H9 (cell line): Measurements from ENCODE around the gene LRRC61. TPM values are rescaled to one million over a fixed set of nuclear protein-coding genes. Genes with fewer than 3 reads are reported as not detected.

ENCODE experiments used
- DNase-seq: peaks from one replicate; pipeline ENCODE4 v3.0.0-alpha.2; 2017
- H2AFZ ChIP-seq: one replicate; pipeline ENCODE4 v1.6.1; 2013; ENCODE audit warnings: mild to moderate bottlenecking, low read length, control low read depth, moderate library complexity
- H2AK5ac ChIP-seq: 2 replicates; pipeline ENCODE4 v1.6.1; 2013; ENCODE audit warnings: low read length, control low read depth, mixed read lengths; ENCODE audit not compliant: insufficient read length
- H2BK120ac ChIP-seq: one replicate; pipeline ENCODE4 v1.6.1; 2013; ENCODE audit warnings: low read depth, mild to moderate bottlenecking, low read length, control low read depth, inconsistent platforms; ENCODE audit not compliant: poor library complexity, severe bottlenecking
- H2BK12ac ChIP-seq: 2 replicates; pipeline ENCODE4 v1.6.1; 2013; ENCODE audit warnings: low read length, control low read depth, mixed read lengths, low read depth; ENCODE audit not compliant: insufficient read length
- H2BK15ac ChIP-seq: 2 replicates; pipeline ENCODE4 v1.6.1; 2013; ENCODE audit warnings: low read depth, low read length, control low read depth
- H2BK20ac ChIP-seq: one replicate; pipeline ENCODE4 v1.6.1; 2013; ENCODE audit warnings: low read depth, mild to moderate bottlenecking, low read length, control low read depth, inconsistent platforms; ENCODE audit not compliant: poor library complexity, severe bottlenecking
- H2BK5ac ChIP-seq: 2 replicates; pipeline ENCODE4 v1.6.1; 2013; ENCODE audit warnings: low read length, control low read depth, mixed read lengths; ENCODE audit not compliant: insufficient read length
- H3K14ac ChIP-seq: 2 replicates; pipeline ENCODE4 v1.6.1; 2013; ENCODE audit warnings: low read length, control low read depth; ENCODE audit not compliant: insufficient read depth
- H3K18ac ChIP-seq: 2 replicates; pipeline ENCODE4 v1.6.1; 2013; ENCODE audit warnings: low read depth, mild to moderate bottlenecking, mixed read lengths, low read length, control low read depth; ENCODE audit not compliant: insufficient read length
- H3K23ac ChIP-seq: 2 replicates; pipeline ENCODE4 v1.6.1; 2013; ENCODE audit warnings: low read length, control low read depth, mixed read lengths, low read depth; ENCODE audit not compliant: insufficient read length
- H3K23me2 ChIP-seq: 2 replicates; pipeline ENCODE4 v1.6.1; 2013; ENCODE audit warnings: low read depth, mild to moderate bottlenecking, mixed read lengths, low read length, control low read depth; ENCODE audit not compliant: insufficient read length, poor library complexity, severe bottlenecking
- H3K27ac ChIP-seq: 2 replicates; pipeline ENCODE4 v1.5.1; 2013; ENCODE audit warnings: low read length, control low read depth, mixed read lengths, low read depth; ENCODE audit not compliant: insufficient read length
- H3K27me3 ChIP-seq: 2 replicates; pipeline ENCODE4 v1.6.1; 2013; ENCODE audit warnings: low read length, control low read depth, inconsistent platforms; ENCODE audit not compliant: insufficient read depth
- H3K4ac ChIP-seq: 2 replicates; pipeline ENCODE4 v1.6.1; 2013; ENCODE audit warnings: low read depth, mild to moderate bottlenecking, control low read depth, inconsistent platforms, low read length, moderate library complexity
- H3K4me1 ChIP-seq: 2 replicates; pipeline ENCODE4 v1.6.1; 2013; ENCODE audit warnings: low read length, control low read depth, inconsistent platforms; ENCODE audit not compliant: insufficient read depth
- H3K4me2 ChIP-seq: 2 replicates; pipeline ENCODE4 v1.6.1; 2013; ENCODE audit warnings: low read length, control low read depth, mixed read lengths; ENCODE audit not compliant: insufficient read length, insufficient read depth
- H3K56ac ChIP-seq: 2 replicates; pipeline ENCODE4 v1.6.1; 2013; ENCODE audit warnings: low read depth, mild to moderate bottlenecking, mixed read lengths, low read length, control low read depth; ENCODE audit not compliant: insufficient read length
- H3K79me1 ChIP-seq: 2 replicates; pipeline ENCODE4 v1.6.1; 2013; ENCODE audit warnings: low read depth, mild to moderate bottlenecking, moderate library complexity, low read length, control low read depth, inconsistent platforms; ENCODE audit not compliant: insufficient read depth, poor library complexity, severe bottlenecking
- H3K79me2 ChIP-seq: 2 replicates; pipeline ENCODE4 v1.6.1; 2013; ENCODE audit warnings: low read length, control low read depth, inconsistent platforms; ENCODE audit not compliant: insufficient read depth
- H3K9ac ChIP-seq: 2 replicates; pipeline ENCODE4 v1.6.1; 2013; ENCODE audit warnings: low read length, control low read depth, mixed read lengths; ENCODE audit not compliant: insufficient read length; ENCODE audit errors: extremely low read depth
- H3K9me3 ChIP-seq: one replicate; pipeline ENCODE4 v1.6.1; 2013; ENCODE audit warnings: low read depth, low read length, inconsistent platforms; ENCODE audit not compliant: control insufficient read depth
- H3T11ph ChIP-seq: one replicate; pipeline ENCODE4 v1.6.1; 2013; ENCODE audit warnings: mild to moderate bottlenecking, low read length, control low read depth, inconsistent platforms
- H4K20me1 ChIP-seq: one replicate; pipeline ENCODE4 v1.6.1; 2013; ENCODE audit not compliant: control insufficient read depth, insufficient read length, insufficient read depth
- H4K5ac ChIP-seq: 2 replicates; pipeline ENCODE4 v1.6.1; 2013; ENCODE audit warnings: low read depth, mild to moderate bottlenecking, mixed read lengths, low read length, control low read depth; ENCODE audit not compliant: insufficient read length
- H4K8ac ChIP-seq: replicated peaks from 2 replicates; pipeline ENCODE4 v1.6.1; 2013; ENCODE audit warnings: low read length, control low read depth, mixed read lengths, low read depth; ENCODE audit not compliant: insufficient read length
- H4K91ac ChIP-seq: 2 replicates; pipeline ENCODE4 v1.6.1; 2013; ENCODE audit warnings: low read depth, mild to moderate bottlenecking, moderate library complexity, mixed read lengths, low read length, control low read depth; ENCODE audit not compliant: insufficient read length
- H3K27ac Mint-ChIP-seq, 3 experiments: 2 replicates in 2 of 3; 3 replicates in 1 of 3; pipeline ENCODE4 v1.8.0; 2020 to 2021; ENCODE audit warnings: mixed read lengths in 3 of 3, mild to moderate bottlenecking in 1 of 3, moderate library complexity in 1 of 3
- H3K27me3 Mint-ChIP-seq: 2 replicates; pipeline ENCODE4 v1.8.0; 2021; ENCODE audit warnings: low read depth, mild to moderate bottlenecking, moderate library complexity, mixed read lengths
- H3K36me3 Mint-ChIP-seq, 3 experiments: 2 replicates in 2 of 3; 3 replicates in 1 of 3; pipeline ENCODE4 v1.8.0; 2020 to 2021; ENCODE audit warnings: low read depth in 3 of 3, mixed read lengths in 3 of 3; ENCODE audit not compliant: insufficient read depth in 1 of 3
- H3K4me1 Mint-ChIP-seq, 2 experiments: 2 replicates each; pipeline ENCODE4 v1.8.0; 2020; ENCODE audit warnings: mixed read lengths in 2 of 2
- H3K4me3 Mint-ChIP-seq, 2 experiments: 2 replicates in 1 of 2; 3 replicates in 1 of 2; pipeline ENCODE4 v1.8.0; 2020 to 2021; ENCODE audit warnings: mild to moderate bottlenecking in 2 of 2, mixed read lengths in 2 of 2, moderate library complexity in 1 of 2
- H3K9me3 Mint-ChIP-seq, 2 experiments: 2 replicates in 1 of 2; 3 replicates in 1 of 2; pipeline ENCODE4 v1.8.0; 2020; ENCODE audit warnings: mild to moderate bottlenecking in 2 of 2, mixed read lengths in 2 of 2, moderate library complexity in 1 of 2
- WGBS: extraction: QIAGEN DNeasy Blood & Tissue Kit; methylation state at CpG from one replicate; pipeline ENCODE4 v1.1.7; 2013; ENCODE audit warnings: missing lambda C conversion rate, low lambda C conversion rate, mixed read lengths; ENCODE audit not compliant: insufficient read length; ENCODE audit errors: extremely low coverage; 5-methylcytosine and 5-hydroxymethylcytosine counted together
- total RNA-seq: library from RNA; stranded (reverse); gene quantifications from 2 replicates; pipeline ENCODE4 v1.2.1, GENCODE V29; 2021
- TF ChIP-seq, protein P1 (sequence below): fragments of 200-600 bp; sonication (generic); conservative IDR thresholded peaks from 3 replicates; pipeline ENCODE4 v1.8.0; 2021; ENCODE audit warnings: antibody characterized with exemption, mild to moderate bottlenecking

LRRC61 gene
- total RNA-seq, 1 experiment from 2014 or later = 24.4 TPM

DNA sequence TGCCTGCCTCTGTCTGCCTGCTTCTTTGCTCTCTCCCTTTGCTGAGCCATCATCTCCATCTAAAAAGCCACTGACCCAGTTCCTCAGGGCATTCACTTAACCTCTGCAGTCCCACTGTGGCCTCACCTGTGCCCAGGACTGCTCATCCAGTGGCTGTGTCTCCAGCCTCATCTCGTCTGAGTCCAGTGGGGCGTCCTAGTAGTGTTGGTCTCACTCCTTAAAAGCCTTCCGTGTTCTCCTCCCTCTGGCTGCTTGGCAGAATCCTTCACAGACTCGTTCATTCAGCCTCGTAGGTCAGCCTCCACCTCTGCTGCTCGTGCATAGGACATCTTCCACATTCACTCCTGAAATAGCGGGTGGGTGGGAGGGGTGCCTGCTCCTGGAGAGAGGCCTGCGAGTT lies 11.0 kb downstream of the LRRC61 start:
- Histone ChIP-seq H3K56ac (no peak overlapping the region), H3K9me3 (no peaks in the 10 kb centered on the region), H3K18ac (no peak overlapping the region), H3K23me2 (no peaks in the 10 kb centered on the region), H2BK12ac (no peak overlapping the region), H2AK5ac (no peak overlapping the region), H3K9ac (no peak overlapping the region), H4K91ac (no peak overlapping the region), H3K4me2 (no peak overlapping the region), H3K14ac (no peak overlapping the region), H3T11ph (no peak overlapping the region), H3K27me3 (no peaks in the 10 kb centered on the region), H4K8ac (no peak overlapping the region), H2BK15ac (no peak overlapping the region), H3K4me1 (peaks cover 9% of the 10 kb centered on the region; the same call in 1 of the 2 replicates), H3K27ac (no peak overlapping the region), H3K79me2 (no peaks in the 10 kb centered on the region), H4K5ac (no peak overlapping the region), H3K23ac (no peak overlapping the region), H2BK120ac (no peak overlapping the region), H3K4ac (no peak overlapping the region), H2BK20ac (no peak overlapping the region), H2BK5ac (no peak overlapping the region), H3K79me1 (no peaks in the 10 kb centered on the region), H4K20me1 (no peaks in the 10 kb centered on the region), H2AFZ (no peak overlapping the region)
- Mint-ChIP-seq H3K36me3 (peaks cover 27 to 32% (median 29%) of the 10 kb centered on the region in 3 experiments), H3K27me3 (peaks cover 40% of the 10 kb centered on the region), H3K9me3 (no peaks in the 10 kb centered on the region; a peak in 1 of 5 replicates), H3K4me1 (peaks cover 55 to 63% of the 10 kb centered on the region in 2 experiments), H3K4me3 (no peak overlapping the region), H3K27ac (peak overlapping the region in 1 of 3 experiments; percentile 72; a peak in 2 of 7 replicates)
- TF ChIP-seq, protein P1, sequence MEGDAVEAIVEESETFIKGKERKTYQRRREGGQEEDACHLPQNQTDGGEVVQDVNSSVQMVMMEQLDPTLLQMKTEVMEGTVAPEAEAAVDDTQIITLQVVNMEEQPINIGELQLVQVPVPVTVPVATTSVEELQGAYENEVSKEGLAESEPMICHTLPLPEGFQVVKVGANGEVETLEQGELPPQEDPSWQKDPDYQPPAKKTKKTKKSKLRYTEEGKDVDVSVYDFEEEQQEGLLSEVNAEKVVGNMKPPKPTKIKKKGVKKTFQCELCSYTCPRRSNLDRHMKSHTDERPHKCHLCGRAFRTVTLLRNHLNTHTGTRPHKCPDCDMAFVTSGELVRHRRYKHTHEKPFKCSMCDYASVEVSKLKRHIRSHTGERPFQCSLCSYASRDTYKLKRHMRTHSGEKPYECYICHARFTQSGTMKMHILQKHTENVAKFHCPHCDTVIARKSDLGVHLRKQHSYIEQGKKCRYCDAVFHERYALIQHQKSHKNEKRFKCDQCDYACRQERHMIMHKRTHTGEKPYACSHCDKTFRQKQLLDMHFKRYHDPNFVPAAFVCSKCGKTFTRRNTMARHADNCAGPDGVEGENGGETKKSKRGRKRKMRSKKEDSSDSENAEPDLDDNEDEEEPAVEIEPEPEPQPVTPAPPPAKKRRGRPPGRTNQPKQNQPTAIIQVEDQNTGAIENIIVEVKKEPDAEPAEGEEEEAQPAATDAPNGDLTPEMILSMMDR = no peak
- DNase-seq = no peak
- no CpG with 5 or more reads among the region's 8 CpGs for WGBS
